Hematopoietic multipotent progenitor cell treated with erythropoietin and hydrocortisone succinate and interleukin-3 and kit ligand, for 6 days (in vitro differentiated cells): ENCODE data around the gene DDX60.
"Not testable (repeated sequence)": the region's sequence is repeated elsewhere in the genome, so short reads cannot be mapped to it uniquely, and the experiment has no call there.

ENCODE experiments used
- DNase-seq: peaks from one replicate; pipeline ENCODE4 v3.0.0-alpha.2; 2015

Gene DDX60, protein sequence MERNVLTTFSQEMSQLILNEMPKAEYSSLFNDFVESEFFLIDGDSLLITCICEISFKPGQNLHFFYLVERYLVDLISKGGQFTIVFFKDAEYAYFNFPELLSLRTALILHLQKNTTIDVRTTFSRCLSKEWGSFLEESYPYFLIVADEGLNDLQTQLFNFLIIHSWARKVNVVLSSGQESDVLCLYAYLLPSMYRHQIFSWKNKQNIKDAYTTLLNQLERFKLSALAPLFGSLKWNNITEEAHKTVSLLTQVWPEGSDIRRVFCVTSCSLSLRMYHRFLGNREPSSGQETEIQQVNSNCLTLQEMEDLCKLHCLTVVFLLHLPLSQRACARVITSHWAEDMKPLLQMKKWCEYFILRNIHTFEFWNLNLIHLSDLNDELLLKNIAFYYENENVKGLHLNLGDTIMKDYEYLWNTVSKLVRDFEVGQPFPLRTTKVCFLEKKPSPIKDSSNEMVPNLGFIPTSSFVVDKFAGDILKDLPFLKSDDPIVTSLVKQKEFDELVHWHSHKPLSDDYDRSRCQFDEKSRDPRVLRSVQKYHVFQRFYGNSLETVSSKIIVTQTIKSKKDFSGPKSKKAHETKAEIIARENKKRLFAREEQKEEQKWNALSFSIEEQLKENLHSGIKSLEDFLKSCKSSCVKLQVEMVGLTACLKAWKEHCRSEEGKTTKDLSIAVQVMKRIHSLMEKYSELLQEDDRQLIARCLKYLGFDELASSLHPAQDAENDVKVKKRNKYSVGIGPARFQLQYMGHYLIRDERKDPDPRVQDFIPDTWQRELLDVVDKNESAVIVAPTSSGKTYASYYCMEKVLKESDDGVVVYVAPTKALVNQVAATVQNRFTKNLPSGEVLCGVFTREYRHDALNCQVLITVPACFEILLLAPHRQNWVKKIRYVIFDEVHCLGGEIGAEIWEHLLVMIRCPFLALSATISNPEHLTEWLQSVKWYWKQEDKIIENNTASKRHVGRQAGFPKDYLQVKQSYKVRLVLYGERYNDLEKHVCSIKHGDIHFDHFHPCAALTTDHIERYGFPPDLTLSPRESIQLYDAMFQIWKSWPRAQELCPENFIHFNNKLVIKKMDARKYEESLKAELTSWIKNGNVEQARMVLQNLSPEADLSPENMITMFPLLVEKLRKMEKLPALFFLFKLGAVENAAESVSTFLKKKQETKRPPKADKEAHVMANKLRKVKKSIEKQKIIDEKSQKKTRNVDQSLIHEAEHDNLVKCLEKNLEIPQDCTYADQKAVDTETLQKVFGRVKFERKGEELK (N-terminal part only)

DNA sequence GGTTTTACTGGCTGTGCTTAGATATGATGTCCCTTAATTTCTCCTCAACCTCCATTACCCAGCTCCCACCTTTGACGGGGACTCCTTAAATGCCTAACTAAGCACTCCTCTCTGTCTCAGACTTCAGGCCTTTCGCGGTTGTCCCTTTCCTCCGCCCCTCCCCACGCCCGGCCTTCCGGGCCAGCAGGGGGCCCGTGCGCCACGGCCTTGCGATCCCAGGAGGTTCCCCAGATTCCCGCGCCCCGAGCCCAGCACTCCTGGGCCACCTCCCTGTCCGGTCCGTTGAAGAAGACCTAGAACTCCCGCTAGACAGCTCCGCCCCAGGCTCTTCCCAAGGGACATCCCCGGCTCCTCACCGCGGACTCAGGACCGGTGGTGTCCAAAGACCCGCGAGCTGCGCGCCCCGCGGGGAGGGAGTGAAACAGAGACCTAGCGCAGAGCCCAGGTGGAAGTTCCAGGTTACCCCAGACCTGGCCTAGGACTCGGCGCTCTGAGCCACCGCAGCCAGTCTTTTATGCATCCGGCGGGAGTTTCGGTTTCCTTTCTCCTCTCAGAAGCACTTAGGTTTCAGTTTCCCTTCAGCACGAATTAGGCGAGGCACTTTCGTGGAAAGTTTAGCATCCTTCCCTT lies at the start of gene DDX60:
Gene DDX60 (minus strand): TSS at position 487 of the 630 bp plus-strand sequence. CDS start 7,493 bp downstream, outside the sequence.
- peak; percentile 86 for DNase-seq

DNA sequence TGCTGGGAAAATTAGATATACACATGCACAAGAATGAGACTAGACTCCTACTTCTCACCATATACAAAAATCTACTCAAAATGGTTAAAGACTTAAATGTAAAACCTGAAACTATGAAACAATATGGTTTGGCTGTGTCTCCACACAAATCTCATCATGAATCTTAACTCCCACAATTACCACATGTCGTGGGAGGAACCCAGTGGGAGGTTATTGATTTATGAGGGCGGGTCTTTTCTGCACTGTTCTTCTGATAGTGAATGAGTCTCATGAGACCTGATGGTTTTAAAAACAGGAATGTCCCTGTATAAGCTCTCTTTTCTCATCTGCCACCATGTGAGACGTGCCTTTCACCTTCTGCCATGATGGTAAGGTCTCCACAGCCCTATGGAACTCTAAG lies 48.5 kb upstream of the DDX60 start:
- DNase-seq: no peak

DNA sequence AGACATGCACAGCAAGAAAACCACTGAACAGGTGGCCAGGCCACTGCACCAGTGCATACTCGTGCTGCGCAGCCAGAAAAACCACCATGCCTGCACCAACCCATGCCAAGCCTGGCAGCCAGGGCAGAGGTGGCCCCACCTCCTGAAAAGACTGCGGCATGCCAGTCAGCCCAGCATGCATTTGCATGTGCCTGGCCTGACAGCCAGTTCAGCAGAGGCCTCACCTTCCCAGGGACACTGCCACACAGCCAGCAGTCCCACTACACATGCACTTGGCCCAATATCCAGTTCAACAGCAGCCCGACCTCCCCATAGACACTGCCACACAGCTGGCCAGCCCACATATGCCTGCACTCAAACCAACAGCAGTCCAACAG lies 43.5 kb upstream of the DDX60 start:
- no peak for DNase-seq

DNA sequence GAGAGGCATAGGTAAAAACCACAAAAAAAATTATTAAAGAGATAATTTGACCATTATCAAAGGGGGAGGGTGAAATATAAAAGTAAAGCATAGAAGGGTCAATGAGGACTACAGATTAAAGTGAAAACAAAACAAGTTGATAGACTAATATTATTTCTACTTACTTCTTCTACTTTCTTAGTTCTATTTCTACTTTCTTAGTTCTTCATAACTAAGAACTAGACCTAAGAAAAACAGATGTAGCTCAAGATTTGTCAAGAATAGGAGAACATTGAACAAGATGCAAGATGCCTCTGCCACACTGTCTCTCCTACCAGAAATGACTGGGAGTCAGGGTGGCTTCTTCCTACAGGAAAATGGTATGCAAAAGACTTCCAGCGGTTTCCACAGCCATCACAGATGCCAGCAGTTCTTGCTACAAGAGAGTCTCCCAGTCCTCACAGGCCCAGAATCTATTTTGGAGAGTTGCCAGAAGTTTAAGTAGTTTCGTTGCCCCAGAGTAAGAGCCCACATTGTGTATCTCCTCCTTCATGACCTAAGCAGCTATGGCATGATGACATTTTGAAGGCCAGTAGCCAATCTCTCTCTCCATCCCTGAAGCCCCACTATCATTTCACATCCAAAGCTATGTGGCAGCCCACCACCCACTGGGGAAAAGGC lies 42.9 kb upstream of the DDX60 start:
- DNase-seq: no peak

DNA sequence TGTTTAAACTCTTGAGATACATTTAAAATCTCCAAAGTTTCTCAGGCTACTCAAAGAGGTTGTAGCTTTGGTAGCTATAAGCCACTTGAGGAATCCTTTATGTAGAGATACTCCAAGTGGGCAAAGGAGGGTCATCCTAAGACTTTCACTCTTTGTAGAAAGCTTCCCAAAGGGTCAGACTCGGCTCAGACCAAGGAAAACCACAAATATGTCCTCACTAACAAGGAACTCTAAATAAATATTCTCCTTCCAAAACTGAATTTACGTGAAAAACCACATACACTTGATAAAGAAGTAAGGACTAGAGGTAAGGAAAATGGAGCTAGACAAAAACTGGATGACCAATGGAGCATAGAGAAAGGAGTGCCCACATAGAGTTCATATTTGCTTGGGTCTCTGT lies 41.7 kb upstream of the DDX60 start:
- no peak for DNase-seq

DNA sequence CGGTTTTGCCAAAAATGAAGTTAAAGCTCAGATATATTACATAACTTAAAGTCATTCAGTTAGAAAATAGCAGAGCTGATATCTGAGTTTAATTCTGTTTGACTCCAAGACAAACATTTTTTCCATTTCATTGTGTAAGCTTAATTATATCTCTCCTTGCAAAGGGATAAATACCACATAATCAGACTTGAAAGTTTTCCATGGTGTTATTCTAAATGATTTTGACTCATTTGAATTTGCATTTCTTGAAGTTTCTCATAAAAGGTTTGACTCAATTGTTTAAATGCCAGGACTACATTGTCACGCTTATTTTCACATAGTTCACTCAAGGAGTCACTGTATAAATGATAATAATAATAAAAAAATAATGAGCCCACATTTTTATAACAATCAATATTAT lies 39.4 kb upstream of the DDX60 start:
- DNase-seq: no peak

DNA sequence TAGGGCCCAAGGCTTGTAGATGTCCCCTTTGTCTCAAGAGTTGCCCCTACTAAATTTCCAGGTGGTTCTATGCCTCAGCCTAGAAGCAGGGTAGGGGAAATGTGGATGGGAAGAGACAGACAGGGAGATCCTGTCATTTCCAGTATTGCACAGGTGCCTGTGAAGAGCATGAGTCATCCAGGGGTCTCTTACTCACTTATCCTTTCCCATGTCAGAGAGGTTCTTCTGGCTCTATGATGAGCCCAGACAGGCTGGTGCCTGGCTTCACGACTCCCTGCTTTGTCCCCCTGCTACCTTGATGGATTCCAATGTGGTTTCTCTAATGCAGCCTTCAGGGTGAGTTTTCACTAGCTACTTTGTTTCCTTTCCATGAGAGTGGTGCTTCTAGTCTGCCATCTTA lies 35.2 kb upstream of the DDX60 start:
- no peak for DNase-seq

DNA sequence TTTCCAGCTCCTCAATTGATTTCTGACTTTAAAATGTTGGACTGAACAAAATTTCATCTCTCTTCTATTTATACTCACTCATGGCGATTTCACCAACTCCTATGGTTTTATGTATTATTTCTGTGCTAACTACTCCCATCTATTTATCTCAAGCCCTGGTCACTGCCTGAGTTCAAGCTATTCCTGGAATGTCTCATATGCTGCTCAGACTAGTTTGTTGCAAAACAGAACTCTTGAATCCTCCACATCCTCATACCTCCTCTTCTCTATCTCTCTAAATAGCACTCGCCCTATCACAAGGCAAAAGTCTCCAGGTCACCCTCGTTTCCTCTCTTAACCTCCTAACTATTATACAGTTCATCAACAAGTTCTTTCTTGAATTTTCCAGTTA lies 19.0 kb upstream of the DDX60 start:
- no peak for DNase-seq

DNA sequence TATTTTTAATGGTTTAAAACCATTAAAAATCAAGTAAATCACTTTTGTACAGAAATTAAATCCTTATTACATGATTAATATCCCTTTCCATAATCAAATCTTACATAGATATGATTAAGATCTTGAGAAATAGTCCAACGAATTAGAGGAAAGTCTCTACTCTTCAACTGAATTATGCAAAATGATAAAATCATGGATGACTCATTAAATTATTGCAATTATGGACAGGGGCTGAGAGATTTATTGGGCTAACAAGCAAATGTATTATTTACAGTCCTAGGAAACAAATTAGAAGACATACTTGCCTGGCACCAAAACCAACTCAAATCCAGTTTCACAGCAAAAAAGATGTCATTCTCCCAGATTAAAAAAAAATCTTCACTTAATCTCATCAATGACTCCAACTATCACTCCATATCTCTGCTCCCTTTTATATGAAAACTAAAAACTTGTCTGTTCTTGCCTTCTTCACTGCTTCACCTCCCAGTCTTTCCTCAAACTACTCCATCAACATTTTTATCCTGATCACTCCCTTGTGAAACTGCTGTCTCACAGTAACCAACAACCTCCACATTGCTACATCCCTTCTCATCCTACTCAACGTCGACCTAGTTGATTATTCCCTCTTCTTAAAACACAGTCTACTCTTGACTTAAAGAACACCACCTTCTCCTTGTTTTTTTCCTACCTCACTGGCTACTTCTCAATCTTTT lies 18.4 kb upstream of the DDX60 start:
- DNase-seq: no peak

DNA sequence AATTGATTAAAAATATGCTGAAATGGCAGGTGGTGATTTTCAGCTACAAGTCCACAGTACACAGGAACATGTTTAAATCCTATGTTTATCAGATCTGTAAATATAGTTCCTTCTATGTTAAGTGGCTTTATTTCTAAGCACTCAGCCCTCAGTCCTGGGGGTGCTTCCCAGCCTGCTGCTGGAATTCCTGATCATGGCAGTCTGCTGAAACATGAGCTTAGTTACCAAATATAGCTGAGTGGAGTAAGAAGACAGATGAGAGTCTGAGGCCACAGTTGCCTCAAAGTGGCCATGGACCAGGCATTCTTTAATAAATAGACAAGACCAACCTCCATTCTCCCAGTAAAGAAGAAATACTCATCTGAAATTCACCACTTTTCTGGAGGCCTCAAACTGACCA lies 17.1 kb upstream of the DDX60 start:
- DNase-seq: no peak

DNA sequence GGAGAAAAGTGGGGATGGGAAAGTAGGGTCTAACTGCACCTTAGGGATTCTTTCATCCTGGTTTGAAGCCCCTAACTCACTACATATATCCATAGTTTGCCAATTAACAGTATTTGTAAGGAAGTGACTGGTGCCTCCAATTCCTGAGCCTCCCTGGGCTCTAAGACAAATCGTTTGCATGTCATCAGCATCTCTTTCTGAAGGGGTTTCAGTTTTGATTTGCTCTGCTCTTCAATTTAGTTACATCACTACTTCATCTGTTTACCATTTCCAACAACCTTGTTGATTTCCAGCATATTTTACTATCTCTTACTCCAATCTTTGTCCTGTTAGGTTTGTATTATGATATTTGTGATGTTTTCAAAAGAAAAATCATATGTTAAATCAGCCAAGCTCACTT lies 15.5 kb upstream of the DDX60 start:
- no peak for DNase-seq

DNA sequence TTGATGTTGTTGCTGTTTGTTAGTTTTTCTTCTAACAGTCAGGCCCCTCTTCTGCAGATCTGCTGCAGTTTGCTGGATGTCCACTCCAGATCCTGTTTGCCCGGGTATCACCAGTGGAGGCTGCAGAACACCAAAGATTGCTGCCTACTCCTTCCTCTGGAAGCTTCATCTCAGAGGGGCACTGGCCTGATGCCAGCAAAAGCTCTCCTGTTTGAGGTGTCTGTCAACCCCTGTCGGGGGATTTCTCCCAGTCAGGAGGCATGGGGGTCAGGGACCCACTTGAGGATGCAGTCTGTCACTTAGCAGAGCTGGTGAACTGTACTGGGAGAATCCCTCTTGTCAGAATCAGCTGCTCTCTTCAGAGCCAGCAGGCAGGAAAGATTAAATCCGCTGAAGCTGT lies 12.0 kb upstream of the DDX60 start:
- DNase-seq: not testable (repeated sequence)

DNA sequence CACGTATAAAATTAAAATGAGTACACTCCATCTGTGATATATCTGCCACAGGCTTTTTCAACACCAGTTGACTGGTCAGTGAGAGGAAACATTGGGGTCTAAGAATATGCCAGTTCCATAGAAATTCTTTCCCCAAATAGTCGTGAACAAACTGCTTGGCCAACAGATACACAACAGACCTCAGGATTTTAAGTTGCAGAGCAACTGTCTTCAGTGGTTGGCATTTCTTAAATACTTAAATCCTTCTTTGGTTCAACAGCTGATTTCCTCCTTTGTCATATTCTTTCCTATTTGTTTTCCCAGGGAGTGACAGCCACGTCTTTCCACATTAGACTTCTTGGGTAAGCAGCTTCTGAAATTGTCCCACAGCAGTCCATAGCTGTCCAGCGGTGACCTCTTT lies 7.0 kb upstream of the DDX60 start:
- DNase-seq: no peak

DNA sequence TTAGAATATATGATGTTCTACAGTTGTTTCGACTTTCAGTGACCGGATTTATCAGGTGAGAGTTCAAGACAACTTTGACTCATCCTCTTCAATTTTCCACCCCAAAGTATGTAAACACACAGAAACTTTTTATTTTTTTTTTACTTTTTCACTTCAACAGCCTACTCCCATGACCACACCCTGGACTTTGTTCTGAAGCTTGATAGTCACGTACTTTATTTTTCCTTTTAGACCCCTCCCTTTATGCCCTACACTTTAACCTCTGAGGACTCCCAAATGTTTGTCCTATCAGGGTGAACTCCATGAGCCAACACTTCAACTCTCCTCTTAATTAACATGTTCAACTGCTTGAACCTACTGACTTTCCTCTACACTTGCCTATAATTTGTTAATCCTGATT lies 2.5 kb upstream of the DDX60 start:
- DNase-seq: peak; percentile 25

DNA sequence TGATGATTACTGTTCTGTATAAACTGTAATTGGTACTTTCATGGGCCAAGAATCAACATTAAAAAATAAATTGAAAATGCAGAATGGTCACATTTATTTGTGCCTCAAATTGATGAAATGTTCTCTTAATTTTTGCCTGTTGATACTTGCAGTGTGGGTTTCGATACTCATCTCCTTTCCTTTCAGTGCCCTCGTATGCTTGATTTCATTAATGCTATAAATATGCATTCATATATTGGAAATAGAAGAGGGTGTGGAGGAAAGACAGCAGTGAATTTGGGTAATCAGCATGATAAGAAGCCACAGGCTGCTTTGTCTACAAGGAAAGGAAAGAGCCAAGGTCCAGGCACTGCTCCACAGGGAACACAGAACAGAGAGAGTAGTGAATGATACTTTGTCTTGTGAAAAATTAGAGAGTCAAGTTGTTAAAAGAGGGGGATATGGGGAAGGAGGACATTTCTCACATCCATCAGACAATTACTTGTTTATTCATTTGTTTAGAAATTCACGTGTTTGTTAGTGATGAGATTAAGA lies 1.0 kb upstream of the DDX60 start:
- peak; percentile 17 for DNase-seq

DNA sequence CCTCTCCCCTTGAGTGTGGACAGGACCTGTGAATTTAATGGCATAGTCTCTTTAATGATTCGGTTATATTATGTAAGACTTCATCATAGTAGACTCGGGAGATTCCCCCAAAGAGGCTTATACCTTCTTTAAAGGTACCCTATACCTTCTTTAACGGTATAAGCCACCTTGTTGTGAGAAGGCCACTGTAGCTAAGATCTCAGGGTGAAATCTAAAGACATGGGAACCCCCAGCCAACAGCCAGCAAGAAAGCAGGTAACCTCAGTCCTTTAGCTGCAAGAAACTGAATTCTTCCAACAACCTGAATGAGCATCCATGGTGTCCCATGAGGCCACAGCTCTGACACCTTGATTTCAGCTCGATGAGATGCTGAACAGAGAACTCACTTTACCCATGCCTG lies 931 bp downstream of the DDX60 start:
- no peak for DNase-seq

DNA sequence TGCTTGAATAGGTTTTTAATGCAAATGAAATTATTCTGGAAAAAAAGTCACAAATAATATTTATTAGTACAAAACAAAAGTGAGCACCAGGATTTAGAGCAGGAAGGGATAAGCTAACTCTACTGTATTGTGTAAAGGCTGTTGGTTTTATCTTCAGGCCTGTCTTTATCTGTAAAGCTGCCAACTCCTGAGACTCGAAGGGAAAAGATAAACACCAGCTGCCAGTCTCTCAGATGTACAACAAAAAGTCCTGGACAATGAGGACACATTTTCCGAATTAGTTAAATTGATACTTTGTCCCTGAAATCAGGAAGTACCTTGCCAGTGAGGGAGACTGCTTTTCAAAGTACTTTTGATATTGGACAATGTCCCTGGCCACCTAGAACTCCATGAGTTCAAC lies 8.8 kb downstream of the DDX60 start:
- DNase-seq: peak; percentile 78

DNA sequence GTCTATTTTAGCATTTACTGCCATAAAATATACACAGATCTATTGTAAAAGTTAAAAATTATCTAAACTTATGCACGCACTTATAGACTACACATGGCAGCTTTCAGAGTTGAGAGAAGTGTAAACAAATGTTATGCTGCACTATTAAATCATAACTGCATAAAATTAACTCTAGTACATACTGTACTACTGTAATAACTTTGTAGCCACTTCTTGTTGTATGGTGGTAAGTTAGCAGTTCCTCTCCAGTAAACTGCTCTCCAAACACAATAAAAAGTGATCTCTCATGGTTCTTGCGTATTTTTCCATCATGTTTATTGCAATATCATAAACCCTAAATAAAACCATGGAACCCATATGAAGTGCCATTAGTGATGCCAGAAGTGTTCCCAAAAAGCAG lies 9.6 kb downstream of the DDX60 start:
- no peak for DNase-seq

DNA sequence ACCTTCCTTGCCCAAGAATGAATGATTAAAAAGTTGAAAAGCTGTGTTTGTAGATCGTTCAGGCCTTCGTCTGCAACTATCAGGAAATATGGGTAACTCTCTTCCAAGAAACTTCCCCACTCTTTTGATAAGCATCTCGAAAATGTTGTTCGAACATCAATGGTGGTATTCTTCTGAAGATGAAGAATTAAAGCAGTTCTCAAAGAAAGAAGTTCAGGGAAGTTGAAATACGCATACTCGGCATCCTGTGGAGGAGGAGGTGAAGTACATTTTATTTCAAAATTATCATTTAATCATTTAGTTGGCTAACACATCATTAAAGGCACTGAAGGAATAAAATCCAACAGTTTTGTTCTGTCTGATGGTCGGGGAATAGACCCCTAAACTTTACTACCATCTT lies 12.1 kb downstream of the DDX60 start:
- DNase-seq: no peak

DNA sequence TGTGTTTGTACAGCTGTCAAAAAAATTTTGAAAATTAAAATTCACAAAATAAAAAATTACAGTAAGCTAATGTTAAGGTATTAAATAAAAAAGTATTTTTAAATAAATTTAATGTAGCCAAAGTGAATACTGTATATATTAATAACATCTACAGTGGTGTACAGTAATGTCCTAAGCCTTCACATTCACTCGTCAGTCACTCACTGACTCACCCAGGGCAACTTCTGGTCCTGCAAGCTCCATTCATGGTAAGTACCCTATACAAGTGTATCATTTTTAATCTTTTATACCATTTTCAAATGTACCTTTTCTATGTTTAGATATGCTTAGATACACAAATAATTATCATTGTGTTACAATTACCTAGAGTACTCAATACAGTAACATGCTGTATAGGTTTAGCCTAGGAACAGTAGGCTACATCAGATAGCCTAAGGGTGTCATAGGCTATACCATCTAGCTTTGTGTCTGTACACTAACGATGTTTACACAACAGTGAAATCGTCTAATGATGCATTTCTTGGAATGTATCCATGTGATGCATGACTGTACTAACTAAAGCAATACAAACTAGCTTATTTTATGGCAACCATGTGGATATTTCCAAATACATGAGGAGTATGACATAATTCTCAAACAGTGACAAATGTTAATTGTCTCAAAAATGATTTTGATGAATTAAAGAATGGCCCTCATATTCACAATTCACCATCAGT lies 13.7 kb downstream of the DDX60 start:
- no peak for DNase-seq

DNA sequence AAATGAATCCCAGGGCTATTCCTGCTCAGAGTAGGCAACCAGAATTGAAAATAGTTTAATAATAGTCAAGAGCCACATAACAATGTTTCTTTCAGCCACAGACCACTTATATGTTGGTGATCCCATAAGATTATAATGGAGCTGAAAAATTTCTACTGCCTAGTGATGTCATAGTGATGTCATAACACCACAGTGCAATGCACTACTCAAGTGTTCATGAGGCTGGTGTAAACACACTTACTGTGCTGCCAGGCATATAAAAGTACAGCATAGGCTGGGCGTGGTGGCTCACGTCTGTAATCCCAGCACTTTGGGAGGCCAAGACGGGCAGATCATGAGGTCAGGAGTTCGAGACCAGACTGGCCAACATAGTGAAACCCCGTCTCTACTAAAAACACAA lies 15.1 kb downstream of the DDX60 start:
- not testable (repeated sequence) for DNase-seq
